HG02571 (cell line): Measurements from ENCODE around the gene TSPAN31.

Experiments used
- ATAC-seq: cut with Tn5 transposase; IDR thresholded peaks from one replicate; pipeline ENCODE4 v1.9.1; 2021; ENCODE audit warnings: mild to moderate bottlenecking, moderate library complexity; ENCODE audit not compliant: unreplicated experiment

Gene TSPAN31

GRCh38 chr12:57782243-57782607 lies 37.4 kb downstream of the TSPAN31 start:
- no peak for ATAC-seq

- peak; percentile 80 for ATAC-seq
Observed at GRCh38 chr12:57782608-57783465, 38.0 kb downstream of the TSPAN31 start, which contains the start of gene TSFM. TSS of gene TSFM (plus strand) at chr12:57782787. CDS start at chr12:57782802, 15 bp downstream.

GRCh38 chr12:57783466-57783801 lies 38.6 kb downstream of the TSPAN31 start:
- ATAC-seq: no peak

GRCh38 chr12:57783861-57784260 lies 39.0 kb downstream of the TSPAN31 start:
- ATAC-seq: no peak

- ATAC-seq: no peak
Observed at GRCh38 chr12:57793920-57794319, 49.1 kb downstream of the TSPAN31 start.

GRCh38 chr12:57795354-57795753 lies 50.5 kb downstream of the TSPAN31 start:
- no peak for ATAC-seq

GRCh38 chr12:57796996-57797395 lies 52.2 kb downstream of the TSPAN31 start:
- no peak for ATAC-seq

- ATAC-seq: no peak
Observed at GRCh38 chr12:57797933-57798332, 53.1 kb downstream of the TSPAN31 start.
